M059J (cell line): ENCODE results near the gene VEZT. TPM values are rescaled to one million over a fixed set of nuclear protein-coding genes. Genes with fewer than 3 reads are reported as not detected.
A peak's percentile ranks its signal among the peaks of the same experiment; 100 is the strongest.

Experiments
- DNase-seq: peaks from one replicate; pipeline ENCODE4 v3.0.0-alpha.2; 2012; ENCODE audit warnings: low read depth
- total RNA-seq: library from RNA; depleted of rRNA; stranded (reverse); fragments of >200 nt; shearing (Covaris generic); gene quantifications from 2 replicates; pipeline ENCODE4 v1.2.3, GENCODE V29; 2014

VEZT gene
- total RNA-seq, 1 experiment from 2014 or later: 52.6 TPM

GRCh38 chr12:95200128-95200894, 17.3 kb upstream of the VEZT start:
- DNase-seq: no peak

- DNase-seq: no peak
These were observed 16.4 kb upstream of the VEZT start for GRCh38 chr12:95201056-95201670.

GRCh38 chr12:95202691-95203486, 14.7 kb upstream of the VEZT start:
- peak; percentile 72 for DNase-seq

GRCh38 chr12:95203487-95204030, 14.0 kb upstream of the VEZT start:
- no peak for DNase-seq

GRCh38 chr12:95204141-95204866, 13.3 kb upstream of the VEZT start:
- peak; percentile 99 for DNase-seq

- DNase-seq: no peak
These were observed 12.5 kb upstream of the VEZT start for GRCh38 chr12:95205016-95205624.

- peak; percentile 94 for DNase-seq
These were observed 11.9 kb upstream of the VEZT start for GRCh38 chr12:95205685-95206084.

- no peak for DNase-seq
These were observed 10.7 kb upstream of the VEZT start for GRCh38 chr12:95206916-95207315.

- DNase-seq: no peak
These were observed 10.2 kb upstream of the VEZT start for GRCh38 chr12:95207407-95207806.

- DNase-seq: no peak
These were observed 8.9 kb upstream of the VEZT start for GRCh38 chr12:95208678-95209077.

- DNase-seq: no peak
These were observed 5.0 kb upstream of the VEZT start for GRCh38 chr12:95212586-95212985.

- no peak for DNase-seq
These were observed 4.5 kb upstream of the VEZT start for GRCh38 chr12:95213119-95213518.

- no peak for DNase-seq
These were observed 3.7 kb upstream of the VEZT start for GRCh38 chr12:95213928-95214327.

GRCh38 chr12:95214466-95214865, 3.1 kb upstream of the VEZT start:
- DNase-seq: no peak

GRCh38 chr12:95215949-95216348, 1.7 kb upstream of the VEZT start:
- DNase-seq: peak; percentile 57

- peak; percentile 42 for DNase-seq
These were observed 763 bp upstream of the VEZT start for GRCh38 chr12:95216711-95217376.

GRCh38 chr12:95218150-95219133, 835 bp downstream of the VEZT start:
- DNase-seq: peak; percentile 85

GRCh38 chr12:95220190-95220589, 2.6 kb downstream of the VEZT start:
- no peak for DNase-seq

- DNase-seq: no peak
These were observed 3.1 kb downstream of the VEZT start for GRCh38 chr12:95220726-95221125.
